Mammary epithelial cell (primary cell): ENCODE results near the gene BAX.
"Not testable (repeated sequence)": the region's sequence is repeated elsewhere in the genome, so short reads cannot be mapped to it uniquely, and the experiment has no call there.

Experiments used
- EZH2 ChIP-seq: IDR thresholded peaks from 2 replicates; pipeline ENCODE4 v1.6.1; 2012; ENCODE audit warnings: low read length, inconsistent platforms, borderline replicate concordance
- TF ChIP-seq, protein P1 (sequence below), 2 donors: IDR thresholded peaks in 1 of 2; conservative IDR thresholded peaks in 1 of 2; 2 replicates each; pipeline ENCODE4 v1.5.1; 2011 to 2012; ENCODE audit warnings: inconsistent platforms in 2 of 2, low read length in 2 of 2, mild to moderate bottlenecking in 2 of 2, control low read depth in 1 of 2, low read depth in 1 of 2; ENCODE audit not compliant: insufficient read depth in 1 of 2; ENCODE audit errors: extremely low read depth in 1 of 2

DNA sequence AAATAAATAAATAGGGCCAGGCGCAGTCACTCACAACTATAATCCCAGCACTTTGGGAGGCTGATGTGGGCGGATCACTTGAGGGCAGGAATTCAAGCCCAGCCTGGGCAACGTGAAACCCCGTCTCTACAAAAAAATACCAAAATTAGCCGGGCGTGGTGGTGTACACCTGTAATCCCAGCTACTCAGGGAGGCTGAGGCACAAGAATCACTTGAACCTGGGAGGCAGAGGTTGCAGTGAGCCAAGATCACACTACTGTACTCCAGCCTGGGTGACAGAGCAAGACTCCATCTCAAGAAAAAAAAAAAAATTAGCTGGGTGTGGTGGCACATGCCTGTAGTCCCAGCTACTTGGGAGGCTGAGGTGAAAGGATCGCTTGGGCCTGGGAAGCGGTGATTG is 28.8 kb upstream of the BAX start:
- TF ChIP-seq, protein P1, sequence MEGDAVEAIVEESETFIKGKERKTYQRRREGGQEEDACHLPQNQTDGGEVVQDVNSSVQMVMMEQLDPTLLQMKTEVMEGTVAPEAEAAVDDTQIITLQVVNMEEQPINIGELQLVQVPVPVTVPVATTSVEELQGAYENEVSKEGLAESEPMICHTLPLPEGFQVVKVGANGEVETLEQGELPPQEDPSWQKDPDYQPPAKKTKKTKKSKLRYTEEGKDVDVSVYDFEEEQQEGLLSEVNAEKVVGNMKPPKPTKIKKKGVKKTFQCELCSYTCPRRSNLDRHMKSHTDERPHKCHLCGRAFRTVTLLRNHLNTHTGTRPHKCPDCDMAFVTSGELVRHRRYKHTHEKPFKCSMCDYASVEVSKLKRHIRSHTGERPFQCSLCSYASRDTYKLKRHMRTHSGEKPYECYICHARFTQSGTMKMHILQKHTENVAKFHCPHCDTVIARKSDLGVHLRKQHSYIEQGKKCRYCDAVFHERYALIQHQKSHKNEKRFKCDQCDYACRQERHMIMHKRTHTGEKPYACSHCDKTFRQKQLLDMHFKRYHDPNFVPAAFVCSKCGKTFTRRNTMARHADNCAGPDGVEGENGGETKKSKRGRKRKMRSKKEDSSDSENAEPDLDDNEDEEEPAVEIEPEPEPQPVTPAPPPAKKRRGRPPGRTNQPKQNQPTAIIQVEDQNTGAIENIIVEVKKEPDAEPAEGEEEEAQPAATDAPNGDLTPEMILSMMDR (conservative IDR thresholded peaks at IDR 0.05 in 1 of 2, IDR thresholded peaks at IDR 0.05 in 1 of 2; ENCODE audit: extremely low read depth in 1 of 2, insufficient read depth in 1 of 2, low read depth in 1 of 2, low read length in 2 of 2), result not testable (repeated sequence)
- not testable (repeated sequence) for TF ChIP-seq EZH2
